Measurements from ENCODE around the gene LTV1. TPM values are rescaled to one million over a fixed set of nuclear protein-coding genes. Genes with fewer than 3 reads are reported as not detected.
"Not testable (repeated sequence)": the region's sequence is repeated elsewhere in the genome, so short reads cannot be mapped to it uniquely, and the experiment has no call there.

LTV1 gene
- total RNA-seq, 2 experiments from 2014 or later, result 25.5 to 26.8 TPM

- Mint-ChIP-seq H3K4me1 (ENCODE audit: low read depth) (peaks cover 19% of the 10 kb centered on the region), H3K9me3 (ENCODE audit: insufficient read depth) (no peaks in the 10 kb centered on the region), H3K36me3 (ENCODE audit: low read depth) (peaks cover 55% of the 10 kb centered on the region), H3K27ac (no peak overlapping the region), H3K27me3 (ENCODE audit: low read depth) (no peaks in the 10 kb centered on the region), H3K4me3 (no peak overlapping the region)
- POLR2A ChIA-PET, result interaction anchor here (0.6 kb wide), 1 partner anchor 260 kb away, joined by 3 read pairs; no protein-coding TSS in a partner anchor
- ATAC-seq (no peak), DNase-seq (no peak)
- CTCF ChIA-PET, result interaction anchor here (2.7 to 2.9 kb wide), 2 partner anchors 95 to 269 kb away, joined by 18 to 23 read pairs; no protein-coding TSS in a partner anchor
Observed at GRCh38 chr6:143845033-143845432, 1.9 kb downstream of the LTV1 start.

GRCh38 chr6:143851706-143852105 is 8.6 kb downstream of the LTV1 start:
- H3K4me3 Mint-ChIP-seq; H3K4me1 Mint-ChIP-seq (ENCODE audit: low read depth); ATAC-seq; POLR2A ChIA-PET; H3K27me3 Mint-ChIP-seq (ENCODE audit: low read depth); DNase-seq; H3K27ac Mint-ChIP-seq; H3K9me3 Mint-ChIP-seq (ENCODE audit: insufficient read depth); CTCF ChIA-PET: not testable (repeated sequence)
- peaks cover 93% of the 10 kb centered on the region for H3K36me3 Mint-ChIP-seq (ENCODE audit: low read depth)

GRCh38 chr6:143855057-143855456 is 11.9 kb downstream of the LTV1 start:
- ATAC-seq; H3K4me3 Mint-ChIP-seq; H3K4me1 Mint-ChIP-seq (ENCODE audit: low read depth); CTCF ChIA-PET; POLR2A ChIA-PET; H3K27me3 Mint-ChIP-seq (ENCODE audit: low read depth); H3K9me3 Mint-ChIP-seq (ENCODE audit: insufficient read depth); H3K27ac Mint-ChIP-seq; DNase-seq: not testable (repeated sequence)
- H3K36me3 Mint-ChIP-seq (ENCODE audit: low read depth), result peaks cover 90% of the 10 kb centered on the region

GRCh38 chr6:143856762-143857161 is 13.6 kb downstream of the LTV1 start:
- H3K27me3 Mint-ChIP-seq (ENCODE audit: low read depth); H3K27ac Mint-ChIP-seq; ATAC-seq; DNase-seq; H3K9me3 Mint-ChIP-seq (ENCODE audit: insufficient read depth); CTCF ChIA-PET; H3K4me3 Mint-ChIP-seq; H3K4me1 Mint-ChIP-seq (ENCODE audit: low read depth): not testable (repeated sequence)
- POLR2A ChIA-PET, result interaction anchor here (0.7 kb wide), 1 partner anchor 1879 kb away, joined by 3 read pairs; the partner anchor contains the start of gene EPM2A
- peaks cover 84% of the 10 kb centered on the region for H3K36me3 Mint-ChIP-seq (ENCODE audit: low read depth)

GRCh38 chr6:143857651-143858050 is 14.5 kb downstream of the LTV1 start:
- Mint-ChIP-seq H3K27me3 (ENCODE audit: low read depth) (no peaks in the 10 kb centered on the region), H3K9me3 (ENCODE audit: insufficient read depth) (no peaks in the 10 kb centered on the region), H3K36me3 (ENCODE audit: low read depth) (peaks cover 80% of the 10 kb centered on the region), H3K27ac (no peak overlapping the region), H3K4me3 (no peak overlapping the region), H3K4me1 (ENCODE audit: low read depth) (peaks cover 4% of the 10 kb centered on the region)
- DNase-seq (no peak), ATAC-seq (no peak)
- POLR2A ChIA-PET, result interaction anchor here (0.7 kb wide), 1 partner anchor 1878 kb away, joined by 3 read pairs; the partner anchor contains the start of gene EPM2A
- CTCF ChIA-PET, result interaction anchor here (1.0 kb wide), 1 partner anchor 156 kb away, joined by 3 read pairs; no protein-coding TSS in a partner anchor

GRCh38 chr6:143859891-143860660 is 16.9 kb downstream of the LTV1 start:
- ChIA-PET CTCF (interaction anchor here (0.7 to 1.3 kb wide), 3 partner anchors 39 to 284 kb away, joined by 3 to 4 read pairs (median 3); no protein-coding TSS in a partner anchor), POLR2A (interaction anchor here (0.6 kb wide), 1 partner anchor 932 kb away, joined by 6 read pairs; no protein-coding TSS in a partner anchor)
- Mint-ChIP-seq H3K9me3 (ENCODE audit: insufficient read depth) (no peaks in the 10 kb centered on the region), H3K4me1 (ENCODE audit: low read depth) (no peaks in the 10 kb centered on the region), H3K36me3 (ENCODE audit: low read depth) (peaks cover 71% of the 10 kb centered on the region), H3K27ac (no peak overlapping the region), H3K27me3 (ENCODE audit: low read depth) (no peaks in the 10 kb centered on the region), H3K4me3 (no peak overlapping the region)
- DNase-seq (no peak), ATAC-seq (no peak)

- Mint-ChIP-seq H3K9me3 (ENCODE audit: insufficient read depth) (no peaks in the 10 kb centered on the region), H3K36me3 (ENCODE audit: low read depth) (peaks cover 44% of the 10 kb centered on the region), H3K4me3 (no peak overlapping the region), H3K27ac (no peak overlapping the region), H3K27me3 (ENCODE audit: low read depth) (no peaks in the 10 kb centered on the region), H3K4me1 (ENCODE audit: low read depth) (no peaks in the 10 kb centered on the region)
- ATAC-seq, result no peak
- ChIA-PET CTCF (interaction anchor here (0.6 to 1.9 kb wide), 4 partner anchors 76 to 357 kb away, joined by 3 to 7 read pairs (median 4); no protein-coding TSS in a partner anchor), POLR2A (no interaction called here)
- no peak for DNase-seq
Observed at GRCh38 chr6:143863771-143864170, 20.6 kb downstream of the LTV1 start.

- no peak within 1 kb of the TSS for H3K4me3 Mint-ChIP-seq
- ATAC-seq (no peak), DNase-seq (no peak)
- POLR2A ChIA-PET, result interaction anchor here (0.7 kb wide), 1 partner anchor 214 kb away, joined by 3 read pairs; no protein-coding TSS in a partner anchor
- H3K27me3 Mint-ChIP-seq (ENCODE audit: low read depth), result no peaks in the 10 kb centered on the region
- CTCF ChIA-PET, result interaction anchor here (0.8 to 1.9 kb wide), 2 partner anchors 76 to 149 kb away, joined by 4 read pairs; no protein-coding TSS in a partner anchor
- no peaks in the 10 kb centered on the region for H3K9me3 Mint-ChIP-seq (ENCODE audit: insufficient read depth)
- H3K36me3 Mint-ChIP-seq (ENCODE audit: low read depth), result peaks cover 40% of the 10 kb centered on the region
- H3K27ac Mint-ChIP-seq, result no peak within 1 kb of the TSS
- H3K4me1 Mint-ChIP-seq (ENCODE audit: low read depth), result no peaks in the 10 kb centered on the region
Observed at GRCh38 chr6:143864234-143864633, 21.1 kb downstream of the LTV1 start, which contains the start of gene ZC2HC1B. Gene ZC2HC1B, plus strand, starts transcription at chr6:143864474. Its CDS starts 66 bp downstream, at chr6:143864540.

- ChIA-PET CTCF (no interaction called here), POLR2A (no interaction called here)
- Mint-ChIP-seq H3K4me3 (no peak overlapping the region), H3K27me3 (ENCODE audit: low read depth) (no peaks in the 10 kb centered on the region), H3K27ac (no peak overlapping the region), H3K4me1 (ENCODE audit: low read depth) (peaks cover 2% of the 10 kb centered on the region), H3K9me3 (ENCODE audit: insufficient read depth) (no peaks in the 10 kb centered on the region), H3K36me3 (ENCODE audit: low read depth) (peaks cover 26% of the 10 kb centered on the region)
- no peak for ATAC-seq
- no peak for DNase-seq
Observed at GRCh38 chr6:143867236-143867635, 24.1 kb downstream of the LTV1 start.

GRCh38 chr6:143868808-143869207 is 25.7 kb downstream of the LTV1 start:
- H3K27ac Mint-ChIP-seq; H3K27me3 Mint-ChIP-seq (ENCODE audit: low read depth); ATAC-seq; H3K4me3 Mint-ChIP-seq; CTCF ChIA-PET; POLR2A ChIA-PET; DNase-seq; H3K9me3 Mint-ChIP-seq (ENCODE audit: insufficient read depth): not testable (repeated sequence)
- Mint-ChIP-seq H3K36me3 (ENCODE audit: low read depth) (peaks cover 22% of the 10 kb centered on the region), H3K4me1 (ENCODE audit: low read depth) (peaks cover 12% of the 10 kb centered on the region)

- POLR2A ChIA-PET, result interaction anchor here (1.5 kb wide), 1 partner anchor 28 kb away, joined by 4 read pairs; the partner anchor contains the start of gene LTV1
- H3K27ac Mint-ChIP-seq; H3K9me3 Mint-ChIP-seq (ENCODE audit: insufficient read depth); H3K36me3 Mint-ChIP-seq (ENCODE audit: low read depth); DNase-seq; ATAC-seq; H3K27me3 Mint-ChIP-seq (ENCODE audit: low read depth); H3K4me3 Mint-ChIP-seq: not testable (repeated sequence)
- CTCF ChIA-PET, result interaction anchor here (0.9 kb wide), 1 partner anchor 69 kb away, joined by 5 read pairs; no protein-coding TSS in a partner anchor
- H3K4me1 Mint-ChIP-seq (ENCODE audit: low read depth), result peaks cover 12% of the 10 kb centered on the region
Observed at GRCh38 chr6:143871202-143871730, 28.1 kb downstream of the LTV1 start.

- CTCF ChIA-PET, result interaction anchor here (0.9 to 1.0 kb wide), 2 partner anchors 11 to 68 kb away, joined by 5 read pairs; no protein-coding TSS in a partner anchor
- Mint-ChIP-seq H3K9me3 (ENCODE audit: insufficient read depth) (no peaks in the 10 kb centered on the region), H3K27me3 (ENCODE audit: low read depth) (no peaks in the 10 kb centered on the region), H3K36me3 (ENCODE audit: low read depth) (peaks cover 8% of the 10 kb centered on the region), H3K4me1 (ENCODE audit: low read depth) (peaks cover 12% of the 10 kb centered on the region), H3K4me3 (no peak overlapping the region), H3K27ac (no peak overlapping the region)
- POLR2A ChIA-PET, result interaction anchor here (1.5 kb wide), 1 partner anchor 28 kb away, joined by 4 read pairs; the partner anchor contains the start of gene LTV1
- peak; percentile 76 for ATAC-seq
- no peak for DNase-seq
Observed at GRCh38 chr6:143872201-143872600, 29.1 kb downstream of the LTV1 start.
